Nephron (organoid): Measurements from ENCODE around the gene PLK3.

Source experiments
- H3K27ac Mint-ChIP-seq, 3 experiments: 2 replicates each; pipeline ENCODE4 v1.8.0; 2020; ENCODE audit warnings: mixed read lengths in 3 of 3, mild to moderate bottlenecking in 2 of 3, moderate library complexity in 1 of 3
- H3K27me3 Mint-ChIP-seq: 2 replicates; pipeline ENCODE4 v1.8.0; 2021; ENCODE audit warnings: low read depth, mild to moderate bottlenecking, moderate library complexity, mixed read lengths
- H3K36me3 Mint-ChIP-seq: 2 replicates; pipeline ENCODE4 v1.8.0; 2020; ENCODE audit warnings: low read depth, mixed read lengths
- H3K4me1 Mint-ChIP-seq: 2 replicates; pipeline ENCODE4 v1.8.0; 2020; ENCODE audit warnings: mixed read lengths
- H3K4me3 Mint-ChIP-seq, 3 experiments: 2 replicates each; pipeline ENCODE4 v1.8.0; 2020; ENCODE audit warnings: mild to moderate bottlenecking in 3 of 3, mixed read lengths in 3 of 3, moderate library complexity in 2 of 3
- H3K9me3 Mint-ChIP-seq: 2 replicates; pipeline ENCODE4 v1.8.0; 2020; ENCODE audit warnings: mixed read lengths
- CTCF ChIP-seq, 3 experiments: fragments of 200-600 bp; sonication (generic); IDR thresholded peaks; one replicate each; pipeline ENCODE4 v1.5.0; 2021; ENCODE audit warnings: antibody characterized with exemption in 3 of 3; ENCODE audit not compliant: unreplicated experiment in 3 of 3

Gene PLK3

GRCh38 chr1:44848456-44849181 lies 48.4 kb downstream of the PLK3 start:
- peaks cover 4% of the 10 kb centered on the region for H3K27me3 Mint-ChIP-seq
- H3K9me3 Mint-ChIP-seq: no peaks in the 10 kb centered on the region
- H3K4me1 Mint-ChIP-seq: peaks cover 43% of the 10 kb centered on the region
- TF ChIP-seq CTCF (IDR thresholded peaks at IDR 0.05; ENCODE audit: unreplicated experiment in 3 of 3): no peak
- peak overlapping the region; percentile 18 to 95 (median 92) for H3K27ac Mint-ChIP-seq
- H3K36me3 Mint-ChIP-seq: peaks cover 16% of the 10 kb centered on the region
- H3K4me3 Mint-ChIP-seq: no peak overlapping the region

GRCh38 chr1:44849575-44850132 lies 49.5 kb downstream of the PLK3 start:
- peak overlapping the region in 2 of 3 experiments; percentile 64 to 95 for H3K27ac Mint-ChIP-seq
- no peaks in the 10 kb centered on the region for H3K27me3 Mint-ChIP-seq
- TF ChIP-seq CTCF (IDR thresholded peaks at IDR 0.05; ENCODE audit: unreplicated experiment in 3 of 3): no peak
- H3K4me3 Mint-ChIP-seq: no peak overlapping the region
- H3K4me1 Mint-ChIP-seq: peaks cover 36% of the 10 kb centered on the region
- peaks cover 22% of the 10 kb centered on the region for H3K36me3 Mint-ChIP-seq
- no peaks in the 10 kb centered on the region for H3K9me3 Mint-ChIP-seq

- no peak overlapping the region for H3K4me3 Mint-ChIP-seq
- H3K36me3 Mint-ChIP-seq: peaks cover 35% of the 10 kb centered on the region
- no peak overlapping the region for H3K27ac Mint-ChIP-seq
- H3K4me1 Mint-ChIP-seq: peaks cover 30% of the 10 kb centered on the region
- H3K9me3 Mint-ChIP-seq: no peaks in the 10 kb centered on the region
- no peaks in the 10 kb centered on the region for H3K27me3 Mint-ChIP-seq
- no peak for TF ChIP-seq CTCF (IDR thresholded peaks at IDR 0.05; ENCODE audit: unreplicated experiment in 3 of 3)
Measured at GRCh38 chr1:44851308-44851707, 51.1 kb downstream of the PLK3 start.

GRCh38 chr1:44853201-44853600 lies 53.0 kb downstream of the PLK3 start:
- Mint-ChIP-seq H3K27me3 (no peaks in the 10 kb centered on the region), H3K4me3 (no peak overlapping the region), H3K4me1 (peaks cover 20% of the 10 kb centered on the region), H3K9me3 (no peaks in the 10 kb centered on the region), H3K36me3 (peaks cover 46% of the 10 kb centered on the region), H3K27ac (no peak overlapping the region)
- TF ChIP-seq CTCF (IDR thresholded peaks at IDR 0.05; ENCODE audit: unreplicated experiment in 3 of 3): no peak

- H3K27ac Mint-ChIP-seq: no peak overlapping the region
- peaks cover 43% of the 10 kb centered on the region for H3K36me3 Mint-ChIP-seq
- no peak for TF ChIP-seq CTCF (IDR thresholded peaks at IDR 0.05; ENCODE audit: unreplicated experiment in 3 of 3)
- no peaks in the 10 kb centered on the region for H3K9me3 Mint-ChIP-seq
- H3K27me3 Mint-ChIP-seq: no peaks in the 10 kb centered on the region
- no peak overlapping the region for H3K4me3 Mint-ChIP-seq
- H3K4me1 Mint-ChIP-seq: peaks cover 2% of the 10 kb centered on the region
Measured at GRCh38 chr1:44854970-44855369, 54.8 kb downstream of the PLK3 start.
